K562 (cell line): ENCODE measurements around the gene AQR. TPM values are rescaled to one million over a fixed set of nuclear protein-coding genes. Genes with fewer than 3 reads are reported as not detected.

Source experiments
- GABPB1 ChIP-seq: sonication (generic); formaldehyde crosslinking; IDR thresholded peaks from 2 replicates; pipeline ENCODE4 v1.8.0; 2022; ENCODE audit warnings: mild to moderate bottlenecking, missing genetic modification reagents
- REST ChIP-seq, 2 experiments: fragments of 450-650 bp; formaldehyde crosslinking in 1 of 2; IDR thresholded peaks; 2 replicates each; pipeline versions ENCODE4 v1.4.0 to v1.6.1; 2014 to 2020; ENCODE audit warnings: mild to moderate bottlenecking in 2 of 2, borderline replicate concordance in 1 of 2, low read depth in 1 of 2
- RFX7 ChIP-seq: fragments of 250-450 bp; sonication (Bioruptor Pico); IDR thresholded peaks from 2 replicates; pipeline ENCODE4 v1.5.1; 2021; ENCODE audit warnings: mild to moderate bottlenecking
- RHOXF2B ChIP-seq: fragments of 250-450 bp; sonication (Bioruptor Pico); conservative IDR thresholded peaks from 2 replicates; pipeline ENCODE4 v1.5.1; 2021
- ZFP36 ChIP-seq: fragments of 150-350 bp; IDR thresholded peaks from 2 replicates; pipeline ENCODE4 v1.6.1; 2018; ENCODE audit warnings: low read length, low read depth; ENCODE audit not compliant: partially characterized antibody
- ZNF280B ChIP-seq: fragments of 250-450 bp; sonication (Bioruptor Pico); IDR thresholded peaks from 2 replicates; pipeline ENCODE4 v1.5.1; 2021; ENCODE audit warnings: mild to moderate bottlenecking
- ZZZ3 ChIP-seq: fragments of 450-650 bp; IDR thresholded peaks from 2 replicates; pipeline ENCODE4 v1.6.1; 2016; ENCODE audit warnings: antibody characterized with exemption, mild to moderate bottlenecking, moderate library complexity
- polyA plus RNA-seq, 8 experiments: library from polyadenylated mRNA; depleted of rRNA in 4 of 8; stranded (reverse) in 5 of 8; unstranded in 3 of 8; fragments of >200 nt; fragmentation: Nextera tagmentation in 2 of 8; fragmentation: Illumina TruSeq in 1 of 8; extraction: Ambion mirVana in 2 of 8; extraction: Trizol in 1 of 8; gene quantifications; 2 replicates each; pipeline versions ENCODE4 v1.2.1 to v1.2.3, GENCODE V29; 2011 to 2014; ENCODE audit warnings: inconsistent platforms in 1 of 8, missing spikeins in 1 of 8
- total RNA-seq, 7 experiments: library from RNA; depleted of rRNA in 6 of 7; stranded (reverse); fragments of >200 nt in 6 of 7; fragmentation: Illumina TruSeq in 2 of 7; extraction: Trizol in 2 of 7; gene quantifications; 2 replicates each; pipeline versions ENCODE4 v1.2.1 to v1.2.3, GENCODE V29; 2011 to 2021; ENCODE audit warnings: low replicate concordance in 1 of 7
- TF ChIP-seq, protein P1 (sequence below): fragments of 250-450 bp; sonication (Bioruptor Pico); IDR thresholded peaks from 2 replicates; pipeline ENCODE4 v1.9.0; 2021; ENCODE audit warnings: mild to moderate bottlenecking
- TF ChIP-seq, protein P2 (sequence below): fragments of 250-450 bp; sonication (Bioruptor Pico); IDR thresholded peaks from 2 replicates; pipeline ENCODE4 v1.8.0; 2021; ENCODE audit warnings: moderate library complexity, mild to moderate bottlenecking, inconsistent platforms
- TF ChIP-seq, protein P3 (sequence below): fragments of 450-650 bp; IDR thresholded peaks from one replicate; pipeline ENCODE4 v1.6.1; 2018; ENCODE audit warnings: mild to moderate bottlenecking, moderate library complexity; ENCODE audit not compliant: partially characterized antibody

AQR gene
- total and polyA plus RNA-seq, 9 of the 15 experiments (the other 6 are each of a cell fraction or from before 2014, with no cell fraction given): 22.0 to 62.9 (median 39.3) TPM

DNA sequence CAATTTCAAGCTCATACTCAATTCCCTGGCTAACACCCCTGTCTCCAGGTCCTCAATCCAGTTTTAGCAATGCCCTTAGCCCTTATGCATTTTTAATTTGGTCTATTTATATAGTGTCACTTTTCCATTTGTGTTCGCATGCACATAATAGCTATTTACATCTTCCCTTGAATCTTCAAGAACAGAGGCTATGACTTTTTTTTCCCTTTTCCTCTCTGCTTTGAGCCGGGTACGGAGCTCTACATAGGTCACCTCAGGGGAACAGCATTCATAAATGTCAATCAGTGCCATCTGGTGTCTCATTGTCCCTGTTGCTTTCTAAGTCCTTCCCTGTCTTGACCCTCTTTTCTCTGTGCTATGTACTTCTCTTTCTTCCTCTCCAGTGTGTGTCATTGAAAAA, 147.7 kb downstream of the AQR start (continued):
- TF ChIP-seq, protein P1, sequence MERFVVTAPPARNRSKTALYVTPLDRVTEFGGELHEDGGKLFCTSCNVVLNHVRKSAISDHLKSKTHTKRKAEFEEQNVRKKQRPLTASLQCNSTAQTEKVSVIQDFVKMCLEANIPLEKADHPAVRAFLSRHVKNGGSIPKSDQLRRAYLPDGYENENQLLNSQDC (CRISPR knock-in tag): no peak
- TF ChIP-seq ZNF280B (CRISPR knock-in tag) (no peak), GABPB1 (CRISPR knock-in tag) (no peak), ZZZ3 (no peak), ZFP36 (no peak), REST (IDR thresholded peaks at IDR 0.05; ENCODE audit: borderline replicate concordance) (0 out of 2 replicates have a peak, but pooled peaks have one; percentile 19), REST (CRISPR knock-in tag; IDR thresholded peaks at IDR 0.05; ENCODE audit: low read depth) (no peak), RHOXF2B (CRISPR knock-in tag) (no peak), RFX7 (CRISPR knock-in tag) (no peak)
- TF ChIP-seq, protein P2, sequence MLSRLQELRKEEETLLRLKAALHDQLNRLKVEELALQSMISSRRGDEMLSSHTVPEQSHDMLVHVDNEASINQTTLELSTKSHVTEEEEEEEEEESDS (CRISPR knock-in tag): no peak
- TF ChIP-seq, protein P3, sequence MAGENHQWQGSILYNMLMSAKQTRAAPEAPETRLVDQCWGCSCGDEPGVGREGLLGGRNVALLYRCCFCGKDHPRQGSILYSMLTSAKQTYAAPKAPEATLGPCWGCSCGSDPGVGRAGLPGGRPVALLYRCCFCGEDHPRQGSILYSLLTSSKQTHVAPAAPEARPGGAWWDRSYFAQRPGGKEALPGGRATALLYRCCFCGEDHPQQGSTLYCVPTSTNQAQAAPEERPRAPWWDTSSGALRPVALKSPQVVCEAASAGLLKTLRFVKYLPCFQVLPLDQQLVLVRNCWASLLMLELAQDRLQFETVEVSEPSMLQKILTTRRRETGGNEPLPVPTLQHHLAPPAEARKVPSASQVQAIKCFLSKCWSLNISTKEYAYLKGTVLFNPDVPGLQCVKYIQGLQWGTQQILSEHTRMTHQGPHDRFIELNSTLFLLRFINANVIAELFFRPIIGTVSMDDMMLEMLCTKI: no peak
